K562 (cell line): ENCODE results near the gene HGF. TPM values are rescaled to one million over a fixed set of nuclear protein-coding genes. Genes with fewer than 3 reads are reported as not detected.

Experiments
- ATAC-seq: fragments of 200-7000 bp; cut with Tn5 transposase; 3 replicates; pipeline ENCODE4 v1.9.1; 2020; ENCODE audit warnings: moderate library complexity
- BruUV-seq: library from RNA; stranded (reverse); fragments of 400-500 nt; replicated peaks from 2 replicates; lab custom pipeline; 2021; lab: Mats Ljungman, UMichigan
- CTCF ChIA-PET: fragments of 300-600 bp; formaldehyde crosslinking; extraction: SDS; loops from one replicate; lab custom pipeline; 2021; ENCODE audit warnings: low intra/inter-chr PET ratio; lab: Yijun Ruan, JAX
- POLR2A ChIA-PET: fragments of 300-600, 350-650 bp; sonication (Branson Sonifier 250); formaldehyde crosslinking; extraction: SDS; loops from one replicate; lab custom pipeline; 2021; ENCODE audit warnings: antibody characterized with exemption, inconsistent platforms; lab: Yijun Ruan, JAX
- DNase-seq, 4 experiments: peaks; one replicate each; pipeline versions ENCODE4 v3.0.0 to v3.0.0-alpha.2; 2011 to 2018; ENCODE audit warnings: low spot score in 3 of 4, mixed read lengths in 3 of 4; ENCODE audit errors: extremely low read depth in 1 of 4
- FAIRE-seq: peaks from 2 replicates; lab custom pipeline; 2011; peaks lifted over from hg19 to GRCh38; lab: Jason Lieb, UNC
- H2AFZ ChIP-seq: 2 replicates; pipeline ENCODE4 v1.6.0; 2011; ENCODE audit warnings: low read depth, low read length, control low read depth, inconsistent platforms
- H3K27ac ChIP-seq: fragments of 200-600 bp; 3 replicates; pipeline ENCODE4 v1.8.0; 2011; ENCODE audit warnings: low read depth, mild to moderate bottlenecking, control low read depth, inconsistent platforms, low read length, moderate library complexity, mixed read lengths; ENCODE audit errors: extremely low read depth
- H3K27me3 ChIP-seq, 2 experiments: fragments of 300-600 bp in 1 of 2; 2 replicates in 1 of 2; 3 replicates in 1 of 2; pipeline versions ENCODE4 v1.6.0 to v1.8.0; 2011; ENCODE audit warnings: inconsistent platforms in 2 of 2, low read length in 2 of 2, mild to moderate bottlenecking in 1 of 2, mixed read lengths in 1 of 2, moderate library complexity in 1 of 2; ENCODE audit not compliant: control insufficient read depth in 2 of 2, insufficient read depth in 2 of 2
- H3K36me3 ChIP-seq: fragments of 300-600 bp; 3 replicates; pipeline ENCODE4 v1.8.0; 2011; ENCODE audit warnings: mild to moderate bottlenecking, low read length, inconsistent platforms; ENCODE audit not compliant: control insufficient read depth, insufficient read depth
- H3K4me1 ChIP-seq, 2 experiments: fragments of 200-600 bp in 1 of 2; replicated peaks in 1 of 2; 2 replicates in 1 of 2; 3 replicates in 1 of 2; pipeline versions ENCODE4 v1.5.1 to v1.8.0; 2011; ENCODE audit warnings: inconsistent platforms in 2 of 2, low read length in 2 of 2, mild to moderate bottlenecking in 1 of 2, mixed read lengths in 1 of 2, moderate library complexity in 1 of 2; ENCODE audit not compliant: control insufficient read depth in 2 of 2, insufficient read depth in 2 of 2
- H3K4me2 ChIP-seq: 2 replicates; pipeline ENCODE4 v1.6.1; 2011; ENCODE audit warnings: low read length, control low read depth, inconsistent platforms, mixed read lengths; ENCODE audit not compliant: insufficient read depth
- H3K4me3 ChIP-seq: fragments of 200-600 bp; sonication (generic), shearing (Covaris generic); 2 replicates; pipeline ENCODE4 v1.5.1; 2016; ENCODE audit warnings: control low read depth, inconsistent platforms
- H3K79me2 ChIP-seq: fragments of 200-600 bp; 3 replicates; pipeline ENCODE4 v1.8.0; 2011; ENCODE audit warnings: low read length, inconsistent platforms; ENCODE audit not compliant: control insufficient read depth, insufficient read depth
- H3K9ac ChIP-seq, 2 experiments: 2 replicates each; pipeline versions ENCODE4 v1.6.0 to v1.6.1; 2011; ENCODE audit warnings: low read depth in 2 of 2, low read length in 2 of 2, control low read depth in 1 of 2, inconsistent platforms in 1 of 2, mild to moderate bottlenecking in 1 of 2, mixed read lengths in 1 of 2; ENCODE audit not compliant: insufficient read depth in 1 of 2
- H3K9me1 ChIP-seq: one replicate; pipeline ENCODE4 v1.6.0; 2011; ENCODE audit warnings: inconsistent platforms, mild to moderate bottlenecking, low read length, moderate library complexity; ENCODE audit not compliant: control insufficient read depth, insufficient read depth
- H3K9me3 ChIP-seq: replicated peaks from 2 replicates; pipeline ENCODE4 v1.5.1; 2011; ENCODE audit warnings: low read depth, low read length, inconsistent platforms; ENCODE audit not compliant: control insufficient read depth, insufficient read depth
- H4K20me1 ChIP-seq: replicated peaks from 2 replicates; pipeline ENCODE4 v1.6.1; 2011; ENCODE audit warnings: low read length, inconsistent platforms, mixed read lengths; ENCODE audit not compliant: control insufficient read depth, insufficient read depth
- NRF1 ChIP-seq, 2 experiments: fragments of 450-650 bp; IDR thresholded peaks in 1 of 2; conservative IDR thresholded peaks in 1 of 2; 2 replicates each; pipeline ENCODE4 v1.6.1; 2014; ENCODE audit warnings: mild to moderate bottlenecking in 2 of 2
- SIN3B ChIP-seq: fragments of 450-650 bp; IDR thresholded peaks from 2 replicates; pipeline ENCODE4 v1.6.1; 2017; ENCODE audit warnings: low read depth, mild to moderate bottlenecking, moderate library complexity
- SREBF1 ChIP-seq: fragments of 150-350 bp; IDR thresholded peaks from 2 replicates; pipeline ENCODE4 v1.6.1; 2014; ENCODE audit warnings: antibody characterized with exemption, low read depth, low read length, borderline replicate concordance
- ZNF398 ChIP-seq: fragments of 250-450 bp; sonication (Bioruptor Pico); IDR thresholded peaks from 2 replicates; pipeline ENCODE4 v1.8.0; 2021; ENCODE audit warnings: moderate library complexity, mild to moderate bottlenecking, inconsistent platforms
- ZNF766 ChIP-seq: fragments of 200-800 bp; sonication (Bioruptor generic); conservative IDR thresholded peaks from 2 replicates; pipeline ENCODE4 v1.6.1; 2016; ENCODE audit warnings: missing genetic modification characterization, missing compliant biosample characterization
- WGBS: fragments of 100-300 bp; shearing (Covaris generic); methylation state at CpG from one replicate; pipeline ENCODE4 v1.1.6; 2016; ENCODE audit warnings: low coverage, mixed read lengths; ENCODE audit not compliant: insufficient coverage; ENCODE audit errors: missing lambda C conversion rate; 5-methylcytosine and 5-hydroxymethylcytosine counted together
- in situ Hi-C: fragments of 300-500 bp; cut with MboI; formaldehyde crosslinking; loops from 4 replicates; pipeline ENCODE4 v1.15.0; 2018; ENCODE audit warnings: inconsistent platforms, mixed read lengths
- intact Hi-C: fragments of 100-400 bp; cut with micrococcal nuclease; formaldehyde crosslinking; loops from 2 replicates; pipeline ENCODE4 v1.14.2; 2022
- polyA plus RNA-seq, 8 experiments: library from polyadenylated mRNA; depleted of rRNA in 4 of 8; stranded (reverse) in 5 of 8; unstranded in 3 of 8; fragments of >200 nt; fragmentation: Nextera tagmentation in 2 of 8; fragmentation: Illumina TruSeq in 1 of 8; extraction: Ambion mirVana in 2 of 8; extraction: Trizol in 1 of 8; gene quantifications; 2 replicates each; pipeline versions ENCODE4 v1.2.1 to v1.2.3, GENCODE V29; 2011 to 2014; ENCODE audit warnings: inconsistent platforms in 1 of 8, missing spikeins in 1 of 8
- total RNA-seq, 7 experiments: library from RNA; depleted of rRNA in 6 of 7; stranded (reverse); fragments of >200 nt in 6 of 7; fragmentation: Illumina TruSeq in 2 of 7; extraction: Trizol in 2 of 7; gene quantifications; 2 replicates each; pipeline versions ENCODE4 v1.2.1 to v1.2.3, GENCODE V29; 2011 to 2021; ENCODE audit warnings: low replicate concordance in 1 of 7

The HGF gene
- total and polyA plus RNA-seq, 9 of the 15 experiments (the other 6 are each of a cell fraction or from before 2014, with no cell fraction given), result 0.02 TPM; not detected in 8

DNA sequence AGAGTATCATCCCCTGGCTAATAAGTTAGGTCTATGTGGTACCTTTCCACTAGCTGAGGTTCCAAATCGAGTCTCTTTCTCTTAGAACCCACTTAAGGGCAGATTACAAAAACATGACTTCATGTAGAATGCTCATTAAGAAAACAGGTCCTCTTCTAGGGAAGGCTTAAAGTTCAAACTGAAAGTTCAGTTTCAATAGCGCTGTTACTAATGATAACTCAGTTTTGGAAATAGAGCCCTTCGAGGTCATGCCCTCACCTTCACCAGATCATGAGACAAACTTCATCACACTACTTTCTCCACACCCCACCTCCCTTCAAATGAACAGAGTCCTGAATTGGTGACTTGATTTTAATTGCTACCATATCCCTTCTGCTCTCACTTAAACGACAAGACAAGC lies 26.2 kb downstream of the HGF start:
- Histone ChIP-seq H3K9me3 (no peaks in the 10 kb centered on the region), H3K27ac (no peak overlapping the region), H3K4me1 (no peaks in the 10 kb centered on the region), H3K9ac (no peak overlapping the region), H3K79me2 (no peaks in the 10 kb centered on the region), H4K20me1 (no peaks in the 10 kb centered on the region), H3K4me2 (no peak overlapping the region), H3K9me1 (no peaks in the 10 kb centered on the region), H2AFZ (no peak overlapping the region), H3K4me3 (no peak overlapping the region), H3K36me3 (no peaks in the 10 kb centered on the region), H3K27me3 (no peaks in the 10 kb centered on the region)
- POLR2A ChIA-PET, result no interaction called here
- no peak for FAIRE-seq
- no peak for ATAC-seq
- TF ChIP-seq SREBF1, result no peak
- no peak for TF ChIP-seq ZNF398 (CRISPR knock-in tag)
- no peak for TF ChIP-seq SIN3B
- TF ChIP-seq ZNF766 (CRISPR knock-in tag), result no peak
- no peak for TF ChIP-seq NRF1 (conservative IDR thresholded peaks at IDR 0.05 in 1 of 2, IDR thresholded peaks at IDR 0.05 in 1 of 2)
- 0% methylated on average over 4 of the region's 4 CpGs for WGBS
- intact Hi-C loops, result no loop called here
- no peak for DNase-seq
- BruUV-seq, result no TSS peak
- CTCF ChIA-PET, result no interaction called here
- in situ Hi-C loops, result no loop called here
